ENCODE data around the gene DDR1.

GRCh38 chr6:30914854-30915590 is 30.7 kb downstream of the DDR1 start:
- TF ChIP-seq CTCF (optimal IDR thresholded peaks at IDR 0.05 in 1 of 3, IDR thresholded peaks at IDR 0.05 in 1 of 3, conservative IDR thresholded peaks at IDR 0.05 in 1 of 3; ENCODE audit: extremely low read depth in 1 of 3, insufficient read depth in 2 of 3, low read length in 3 of 3) (no peak), EZH2 (IDR thresholded peaks at IDR 0.05; ENCODE audit: low read length) (no peak)
